Measurements from ENCODE around the gene FRS2. TPM values are rescaled to one million over a fixed set of nuclear protein-coding genes. Genes with fewer than 3 reads are reported as not detected.
"Not testable (repeated sequence)": the region's sequence is repeated elsewhere in the genome, so short reads cannot be mapped to it uniquely, and the experiment has no call there.

Gene FRS2
- total RNA-seq, 1 experiment from 2014 or later: 33.7 TPM

GRCh38 chr12:69447892-69448291 lies 22.3 kb upstream of the FRS2 start:
- Histone ChIP-seq H3K4me2 (ENCODE audit: insufficient read depth, insufficient read length, low read length) (no peak overlapping the region), H3K23me2 (ENCODE audit: insufficient read length, low read depth, low read length, poor library complexity, severe bottlenecking) (no peaks in the 10 kb centered on the region), H3K23ac (ENCODE audit: insufficient read length, low read depth, low read length) (no peak overlapping the region), H3K27ac (ENCODE audit: insufficient read length, low read depth, low read length) (no peak overlapping the region), H3K56ac (ENCODE audit: insufficient read length, low read depth, low read length) (no peak overlapping the region), H3K4ac (ENCODE audit: low read depth, low read length) (no peak overlapping the region), H3K79me2 (ENCODE audit: insufficient read depth, low read length) (no peaks in the 10 kb centered on the region), H4K91ac (ENCODE audit: insufficient read length, low read depth, low read length) (no peak overlapping the region), H2BK120ac (ENCODE audit: low read depth, low read length, poor library complexity, severe bottlenecking) (no peak overlapping the region), H3T11ph (ENCODE audit: low read length) (no peak overlapping the region), H2AK5ac (ENCODE audit: insufficient read length, low read length) (no peak overlapping the region), H3K4me1 (ENCODE audit: insufficient read depth, low read length) (no peaks in the 10 kb centered on the region), H4K8ac (replicated peaks; ENCODE audit: insufficient read length, low read depth, low read length) (no peak overlapping the region), H4K5ac (ENCODE audit: insufficient read length, low read depth, low read length) (no peak overlapping the region), H2BK5ac (ENCODE audit: insufficient read length, low read length) (no peak overlapping the region), H3K27me3 (ENCODE audit: insufficient read depth, low read length) (no peaks in the 10 kb centered on the region), H3K79me1 (ENCODE audit: insufficient read depth, low read depth, low read length, poor library complexity, severe bottlenecking) (no peaks in the 10 kb centered on the region), H2BK20ac (ENCODE audit: low read depth, low read length, poor library complexity, severe bottlenecking) (no peak overlapping the region), H3K14ac (ENCODE audit: insufficient read depth, low read length) (no peak overlapping the region), H2AFZ (ENCODE audit: low read length) (no peak overlapping the region), H2BK15ac (ENCODE audit: low read depth, low read length) (no peak overlapping the region), H3K9me3 (ENCODE audit: control insufficient read depth, low read depth, low read length) (no peaks in the 10 kb centered on the region), H2BK12ac (ENCODE audit: insufficient read length, low read depth, low read length) (no peak overlapping the region), H4K20me1 (ENCODE audit: control insufficient read depth, insufficient read depth, insufficient read length) (no peaks in the 10 kb centered on the region), H3K9ac (ENCODE audit: extremely low read depth, insufficient read length, low read length) (no peak overlapping the region), H3K18ac (ENCODE audit: insufficient read length, low read depth, low read length) (no peak overlapping the region)
- no peak for DNase-seq
- no peak overlapping the region for H3K27ac Mint-ChIP-seq
- no peak overlapping the region for H3K4me3 Mint-ChIP-seq
- no peak for TF ChIP-seq CTCF (conservative IDR thresholded peaks at IDR 0.05)
- H3K27me3 Mint-ChIP-seq (ENCODE audit: low read depth): no peaks in the 10 kb centered on the region
- peaks cover 0 to 2% (median 0%) of the 10 kb centered on the region in 3 experiments; a peak in 2 of 7 replicates for H3K36me3 Mint-ChIP-seq (ENCODE audit: insufficient read depth in 1 of 3, low read depth in 3 of 3)
- no peaks in the 10 kb centered on the region for H3K4me1 Mint-ChIP-seq
- WGBS (ENCODE audit: extremely low coverage, insufficient read length, low lambda C conversion rate): no CpG with 5 or more reads among the region's 1 CpG
- H3K9me3 Mint-ChIP-seq: no peaks in the 10 kb centered on the region; a peak in 1 of 5 replicates

GRCh38 chr12:69452598-69453132 lies 17.5 kb upstream of the FRS2 start:
- H3K9me3 ChIP-seq (ENCODE audit: control insufficient read depth, low read depth, low read length); H3K27ac Mint-ChIP-seq; H3K4me3 Mint-ChIP-seq; H3K4me1 Mint-ChIP-seq; DNase-seq; H3K27me3 Mint-ChIP-seq (ENCODE audit: low read depth); H3K79me2 ChIP-seq (ENCODE audit: insufficient read depth, low read length); H2AK5ac ChIP-seq (ENCODE audit: insufficient read length, low read length); H3T11ph ChIP-seq (ENCODE audit: low read length); H3K9me3 Mint-ChIP-seq; H3K14ac ChIP-seq (ENCODE audit: insufficient read depth, low read length); H3K23ac ChIP-seq (ENCODE audit: insufficient read length, low read depth, low read length); H2AFZ ChIP-seq (ENCODE audit: low read length); H3K4me2 ChIP-seq (ENCODE audit: insufficient read depth, insufficient read length, low read length); H4K5ac ChIP-seq (ENCODE audit: insufficient read length, low read depth, low read length); H3K4me1 ChIP-seq (ENCODE audit: insufficient read depth, low read length); H3K27ac ChIP-seq (ENCODE audit: insufficient read length, low read depth, low read length); H2BK15ac ChIP-seq (ENCODE audit: low read depth, low read length); H2BK5ac ChIP-seq (ENCODE audit: insufficient read length, low read length); H3K79me1 ChIP-seq (ENCODE audit: insufficient read depth, low read depth, low read length, poor library complexity, severe bottlenecking); H4K20me1 ChIP-seq (ENCODE audit: control insufficient read depth, insufficient read depth, insufficient read length); H3K18ac ChIP-seq (ENCODE audit: insufficient read length, low read depth, low read length); H2BK120ac ChIP-seq (ENCODE audit: low read depth, low read length, poor library complexity, severe bottlenecking); H3K9ac ChIP-seq (ENCODE audit: extremely low read depth, insufficient read length, low read length); H3K56ac ChIP-seq (ENCODE audit: insufficient read length, low read depth, low read length); H3K27me3 ChIP-seq (ENCODE audit: insufficient read depth, low read length); H3K36me3 Mint-ChIP-seq (ENCODE audit: insufficient read depth in 1 of 3, low read depth in 3 of 3); H2BK12ac ChIP-seq (ENCODE audit: insufficient read length, low read depth, low read length); H3K23me2 ChIP-seq (ENCODE audit: insufficient read length, low read depth, low read length, poor library complexity, severe bottlenecking); H4K8ac ChIP-seq (replicated peaks; ENCODE audit: insufficient read length, low read depth, low read length); H4K91ac ChIP-seq (ENCODE audit: insufficient read length, low read depth, low read length); H2BK20ac ChIP-seq (ENCODE audit: low read depth, low read length, poor library complexity, severe bottlenecking); H3K4ac ChIP-seq (ENCODE audit: low read depth, low read length): not testable (repeated sequence)
- WGBS (ENCODE audit: extremely low coverage, insufficient read length, low lambda C conversion rate): no CpG with 5 or more reads among the region's 12 CpGs
